Stimulated activated CD8-positive, alpha-beta memory T cell treated with anti-CD3 and anti-CD28 coated beads, Interleukin-15, amount 100 ng/mL, for 4 hours (primary cell): ENCODE results near the gene ADAMTS15.
A peak's percentile ranks its signal among the peaks of the same experiment; 100 is the strongest.

Experiments used
- DNase-seq, 2 donors: peaks; one replicate each; pipeline ENCODE4 v3.0.0-alpha.2; 2020; ENCODE audit warnings: low read depth in 2 of 2

Gene ADAMTS15

GRCh38 chr11:130416906-130417305, 31.5 kb upstream of the ADAMTS15 start:
- no peak for DNase-seq

- DNase-seq = no peak
Observed at GRCh38 chr11:130418210-130418609, 30.2 kb upstream of the ADAMTS15 start.

- DNase-seq = no peak
Observed at GRCh38 chr11:130418756-130419155, 29.7 kb upstream of the ADAMTS15 start.

GRCh38 chr11:130420478-130421198, 27.8 kb upstream of the ADAMTS15 start:
- no peak for DNase-seq

- no peak for DNase-seq
Observed at GRCh38 chr11:130421199-130421585, 27.3 kb upstream of the ADAMTS15 start.

GRCh38 chr11:130421697-130422096, 26.7 kb upstream of the ADAMTS15 start:
- no peak for DNase-seq

GRCh38 chr11:130422251-130422995, 26.0 kb upstream of the ADAMTS15 start:
- no peak for DNase-seq

- no peak for DNase-seq
Observed at GRCh38 chr11:130423541-130424142, 24.8 kb upstream of the ADAMTS15 start.

GRCh38 chr11:130424613-130425140, 23.8 kb upstream of the ADAMTS15 start:
- no peak for DNase-seq

- DNase-seq = no peak
Observed at GRCh38 chr11:130425156-130425555, 23.3 kb upstream of the ADAMTS15 start.

GRCh38 chr11:130426223-130426836, 22.1 kb upstream of the ADAMTS15 start:
- DNase-seq = no peak

GRCh38 chr11:130426837-130427341, 21.6 kb upstream of the ADAMTS15 start:
- no peak for DNase-seq

- DNase-seq = no peak
Observed at GRCh38 chr11:130427581-130428315, 20.7 kb upstream of the ADAMTS15 start.

- DNase-seq = no peak
Observed at GRCh38 chr11:130428316-130429119, 19.9 kb upstream of the ADAMTS15 start, which contains the start of gene ADAMTS8. ADAMTS8 (minus strand) TSS chr11:130428609; CDS start chr11:130428286, 323 bp downstream.

- no peak for DNase-seq
Observed at GRCh38 chr11:130429120-130429681, 19.2 kb upstream of the ADAMTS15 start.

- no peak for DNase-seq
Observed at GRCh38 chr11:130429983-130430382, 18.5 kb upstream of the ADAMTS15 start.

GRCh38 chr11:130431331-130431773, 17.1 kb upstream of the ADAMTS15 start:
- DNase-seq = peak; percentile 20 to 21

- DNase-seq = no peak
Observed at GRCh38 chr11:130431801-130432200, 16.6 kb upstream of the ADAMTS15 start.

- DNase-seq = no peak
Observed at GRCh38 chr11:130433357-130433756, 15.1 kb upstream of the ADAMTS15 start.
